GM21360 (cell line): ENCODE results near the gene SKP2.
"Not testable (repeated sequence)": the region's sequence is repeated elsewhere in the genome, so short reads cannot be mapped to it uniquely, and the experiment has no call there.

Source experiments
- ATAC-seq: cut with Tn5 transposase; IDR thresholded peaks from one replicate; pipeline ENCODE4 v1.9.1; 2021; ENCODE audit warnings: mild to moderate bottlenecking, moderate library complexity; ENCODE audit not compliant: unreplicated experiment

SKP2 gene

DNA sequence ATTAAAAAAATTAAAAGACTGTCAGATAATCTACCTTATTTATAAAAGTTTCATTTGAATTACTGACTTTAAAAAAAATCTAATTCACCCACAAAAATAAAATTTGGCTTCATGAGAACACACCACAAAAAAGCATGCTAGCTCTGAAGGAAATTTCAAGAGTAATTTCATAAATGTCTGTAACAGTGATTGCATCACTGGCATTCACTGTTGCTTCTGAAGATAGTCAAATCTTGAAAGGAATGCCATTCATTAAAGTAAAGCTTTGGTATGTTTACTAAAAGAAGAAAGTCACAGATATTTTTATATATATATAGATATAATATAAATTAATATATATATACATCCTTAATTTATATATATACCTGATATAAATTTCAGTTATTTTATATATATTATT lies 46.4 kb downstream of the SKP2 start:
- ATAC-seq: no peak

DNA sequence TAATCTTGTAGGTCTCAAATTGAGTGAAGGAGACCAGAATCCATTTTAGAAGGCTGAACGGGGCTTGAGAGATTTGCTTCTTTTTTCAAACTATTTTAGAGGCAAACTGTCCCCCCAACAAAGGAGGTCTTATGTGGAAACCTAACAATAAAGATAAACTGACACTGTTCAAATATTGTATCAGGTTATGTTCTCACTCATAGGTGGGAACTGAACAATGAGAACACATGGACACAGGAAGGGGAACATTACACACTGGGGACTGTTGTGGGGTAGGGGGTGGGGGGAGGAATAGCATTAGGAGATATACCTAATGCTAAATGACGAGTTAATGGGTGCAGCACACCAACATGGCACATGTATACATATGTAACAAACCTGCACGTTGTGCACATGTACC lies 46.9 kb downstream of the SKP2 start:
- not testable (repeated sequence) for ATAC-seq

- no peak for ATAC-seq
Measured at GRCh38 chr5:36199620-36200019, 47.7 kb downstream of the SKP2 start.

DNA sequence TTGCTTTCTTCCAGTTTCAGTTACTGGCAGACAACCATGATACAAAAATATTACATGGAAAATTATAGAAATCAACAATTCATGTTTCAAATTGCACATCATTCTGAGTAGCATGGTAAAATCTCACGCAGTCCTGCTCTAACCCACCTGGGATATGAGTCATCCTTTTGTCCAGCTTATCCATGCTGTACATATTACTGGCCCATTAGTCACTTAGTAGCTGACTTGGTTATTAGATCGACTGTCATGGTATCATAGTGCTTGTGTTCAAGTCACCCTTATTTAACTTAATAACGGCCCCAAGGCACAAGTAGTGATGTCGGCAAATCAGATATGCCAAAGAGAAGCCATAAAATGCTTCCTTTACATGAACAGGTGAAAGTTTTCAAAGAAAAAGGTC lies 48.6 kb downstream of the SKP2 start:
- no peak for ATAC-seq

GRCh38 chr5:36202521-36202961 lies 50.6 kb downstream of the SKP2 start:
- ATAC-seq: no peak

DNA sequence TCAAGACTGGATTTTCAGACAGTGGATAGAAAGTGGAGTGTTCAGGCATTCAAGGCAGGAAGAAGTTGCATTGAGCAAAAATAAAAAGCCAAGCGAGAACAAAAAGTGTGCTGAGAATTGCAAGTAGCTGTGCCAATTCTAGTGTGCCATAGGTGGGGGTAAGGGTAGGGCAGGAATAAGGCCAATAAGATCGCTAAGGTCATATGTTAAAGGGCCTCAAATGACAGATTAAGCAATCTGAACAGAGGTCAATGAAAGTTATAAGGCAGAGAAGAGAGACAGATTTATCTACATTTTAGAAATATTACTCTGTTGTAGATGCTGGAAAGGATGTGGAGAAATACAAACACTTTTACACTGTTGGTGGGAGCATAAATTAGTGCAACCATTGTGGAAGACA lies 53.4 kb downstream of the SKP2 start:
- ATAC-seq: no peak

DNA sequence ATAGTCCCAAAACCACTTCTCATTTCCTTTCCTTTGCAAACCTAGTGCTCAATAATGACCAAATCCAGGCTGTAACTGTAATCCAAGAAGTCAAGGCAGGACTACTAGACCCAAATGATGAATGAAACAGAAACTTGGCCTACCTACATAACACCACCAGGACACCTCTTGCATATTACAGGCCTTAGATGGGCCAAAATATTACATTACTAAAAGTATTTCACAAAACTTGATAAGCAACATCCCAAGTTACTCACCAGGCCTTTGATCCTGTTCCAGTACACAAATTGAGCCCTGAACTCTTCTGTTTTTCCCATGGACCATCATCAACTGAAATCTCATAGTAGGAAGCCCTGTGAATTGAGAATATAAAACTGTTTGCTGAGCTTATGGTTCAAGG lies 55.0 kb downstream of the SKP2 start:
- no peak for ATAC-seq

GRCh38 chr5:36208786-36209185 lies 56.9 kb downstream of the SKP2 start:
- ATAC-seq: no peak

DNA sequence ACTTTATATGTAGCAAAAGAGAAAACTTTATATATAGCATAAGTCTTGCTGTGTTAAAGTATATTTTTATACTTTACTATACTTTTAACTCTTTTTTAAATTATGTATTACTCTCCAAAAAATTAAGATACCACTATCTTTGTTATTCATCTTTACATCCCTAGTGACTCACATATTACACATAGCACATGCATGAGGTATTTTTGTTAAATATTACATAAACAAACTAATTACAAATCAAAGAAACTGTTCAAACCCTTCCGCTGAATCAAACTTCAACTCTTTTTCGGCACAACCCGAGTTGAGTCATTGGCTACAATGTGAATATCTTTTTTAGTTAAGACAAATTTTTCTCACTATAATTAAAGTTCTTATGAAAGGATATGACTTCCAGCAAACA lies 57.8 kb downstream of the SKP2 start:
- ATAC-seq: no peak

DNA sequence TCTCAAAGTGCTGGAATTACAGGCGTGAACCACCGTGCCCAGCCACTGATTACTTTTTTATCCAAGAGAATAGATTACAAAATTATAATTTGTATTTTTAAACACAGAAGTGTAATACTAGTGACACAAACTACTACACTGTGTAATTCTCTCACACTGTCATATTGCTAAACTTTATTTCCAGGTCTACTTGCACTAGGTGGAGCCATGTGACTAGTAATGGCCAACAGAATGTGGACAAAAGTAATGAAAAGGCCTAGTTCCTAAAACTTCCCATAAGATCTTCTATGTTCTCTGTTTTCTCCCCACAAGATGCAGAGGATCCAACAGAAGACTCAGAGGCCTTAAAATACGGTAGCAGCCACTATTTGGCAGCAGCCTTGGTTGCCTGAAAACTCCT lies 62.5 kb downstream of the SKP2 start:
- no peak for ATAC-seq

GRCh38 chr5:36215910-36216309 lies 64.0 kb downstream of the SKP2 start:
- no peak for ATAC-seq

DNA sequence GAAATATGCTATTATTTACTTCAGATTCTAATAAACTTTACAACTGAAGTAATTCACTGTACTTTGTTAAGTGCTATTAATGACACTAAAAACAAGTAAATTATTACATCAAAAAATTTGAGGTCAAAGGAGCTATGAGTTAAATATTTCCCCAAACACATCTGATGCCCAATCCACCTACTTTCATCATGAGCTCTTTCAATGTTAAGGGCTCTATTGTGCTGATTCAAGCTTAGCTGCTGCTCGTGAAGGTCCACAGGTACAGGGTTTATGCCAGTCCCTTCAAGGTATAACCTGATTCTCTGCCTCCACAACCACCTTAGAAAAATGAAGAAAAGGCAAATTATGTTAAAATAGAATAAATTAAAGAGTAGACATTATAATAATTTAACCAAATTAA lies 65.7 kb downstream of the SKP2 start:
- no peak for ATAC-seq

- no peak for ATAC-seq
Measured at GRCh38 chr5:36217988-36218387, 66.1 kb downstream of the SKP2 start.

DNA sequence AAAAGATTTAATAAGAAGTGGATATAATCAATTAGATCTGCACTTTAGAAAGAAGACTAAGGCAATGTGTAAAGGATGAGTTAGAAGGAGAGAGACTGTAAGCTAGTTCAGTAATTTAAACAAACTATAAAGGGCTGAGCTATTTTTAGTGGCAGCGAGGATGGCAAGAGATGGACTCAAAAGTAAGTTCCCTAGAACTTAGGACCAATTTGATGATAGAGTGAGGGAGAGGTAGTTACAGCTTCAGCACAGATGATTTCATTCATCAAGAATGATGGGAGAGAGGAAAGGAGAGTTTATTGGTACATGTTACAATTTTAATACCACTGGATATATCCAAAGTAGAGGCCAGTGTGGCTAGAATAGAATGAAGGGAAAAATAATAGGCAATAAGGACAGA lies 70.7 kb downstream of the SKP2 start:
- no peak for ATAC-seq

- no peak for ATAC-seq
Measured at GRCh38 chr5:36227046-36227445, 75.1 kb downstream of the SKP2 start.

DNA sequence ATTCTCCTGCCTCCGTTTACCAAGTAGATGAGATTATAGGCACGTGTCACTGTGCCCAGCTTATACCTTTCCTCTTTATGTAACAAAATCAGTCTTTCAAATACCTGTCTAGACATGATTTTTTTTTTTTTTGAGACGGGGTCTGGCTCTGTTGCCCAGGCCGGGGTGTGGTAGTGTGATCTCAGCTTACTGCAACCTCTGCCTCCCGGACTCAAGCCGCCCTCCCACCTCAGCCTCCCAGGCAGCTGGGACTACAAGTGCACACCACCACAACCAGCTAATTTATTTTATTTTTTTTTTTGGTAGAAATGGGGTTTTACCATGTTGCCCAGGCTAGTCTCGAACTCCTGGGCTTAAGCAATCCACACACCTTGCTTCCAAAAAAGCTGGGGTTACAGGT lies 76.6 kb downstream of the SKP2 start:
- no peak for ATAC-seq

DNA sequence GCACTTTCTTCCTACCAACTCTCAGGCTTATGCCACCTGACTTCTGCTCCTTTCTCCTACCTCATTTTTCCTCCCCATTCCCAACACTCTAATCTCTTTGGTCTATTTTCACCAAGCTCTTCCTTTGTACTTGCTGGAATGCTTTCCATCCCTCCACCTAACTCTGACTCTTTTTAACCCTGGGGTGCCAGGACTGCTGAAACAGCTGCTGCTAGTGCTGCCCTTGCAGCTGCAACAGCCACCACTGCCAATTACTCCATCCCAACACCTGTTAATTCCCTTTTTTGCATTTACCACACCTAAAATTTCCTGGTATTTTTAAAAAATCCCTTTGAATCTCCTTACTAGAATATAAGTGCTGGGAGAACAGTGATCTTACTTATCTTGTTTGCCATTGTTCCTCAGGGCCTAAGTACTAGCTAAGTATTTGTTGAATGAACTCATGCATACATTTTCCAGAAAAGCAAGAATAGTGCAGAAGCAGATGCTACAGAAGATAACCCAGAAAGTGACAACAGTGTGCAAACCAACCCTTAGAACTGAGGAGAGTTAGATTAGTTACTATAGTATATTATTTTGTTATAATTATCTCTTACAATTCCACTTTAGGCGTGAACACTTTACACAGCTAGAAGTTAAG lies 78.4 kb downstream of the SKP2 start:
- no peak for ATAC-seq

- no peak for ATAC-seq
Measured at GRCh38 chr5:36232533-36232932, 80.6 kb downstream of the SKP2 start.
